Transverse colon (tissue), 4 donors: Measurements from ENCODE around the gene MEIKIN. TPM values are rescaled to one million over a fixed set of nuclear protein-coding genes. Genes with fewer than 3 reads are reported as not detected.

Experiments
- DNase-seq: peaks from one replicate; pipeline ENCODE4 v3.0.0-alpha.2; 2019
- H3K27ac ChIP-seq, 4 donors: fragments of 200-600 bp; sonication (generic); 2 replicates each; pipeline ENCODE4 v1.5.1; 2016 to 2018; ENCODE audit warnings: inconsistent platforms in 4 of 4
- H3K27me3 ChIP-seq: fragments of 200-600 bp; sonication (generic); 2 replicates; pipeline ENCODE4 v1.5.1; 2017; ENCODE audit warnings: inconsistent platforms
- H3K36me3 ChIP-seq, 4 donors: fragments of 200-600 bp; sonication (generic); 2 replicates each; pipeline ENCODE4 v1.5.1; 2017 to 2019; ENCODE audit warnings: inconsistent platforms in 4 of 4
- H3K4me1 ChIP-seq, 4 donors: fragments of 200-600 bp; sonication (generic); 2 replicates each; pipeline ENCODE4 v1.5.1; 2017 to 2020; ENCODE audit warnings: inconsistent platforms in 4 of 4
- H3K4me3 ChIP-seq, 4 donors: fragments of 200-600 bp; sonication (generic); 1 replicate in 1 of 4; 2 replicates in 3 of 4; pipeline versions ENCODE4 v1.5.1 to v1.6.1; 2017 to 2019; ENCODE audit warnings: inconsistent platforms in 4 of 4
- H3K9me3 ChIP-seq, 2 donors: fragments of 200-600 bp; sonication (generic); 2 replicates each; pipeline ENCODE4 v1.5.1; 2017 to 2019; ENCODE audit warnings: inconsistent platforms in 2 of 2
- EP300 ChIP-seq: sonication (generic); formaldehyde crosslinking; IDR thresholded peaks from one replicate; pipeline ENCODE4 v1.6.1; 2017; ENCODE audit warnings: antibody characterized with exemption, low read depth
- POLR2A ChIP-seq: fragments of 450-650 bp; IDR thresholded peaks from one replicate; pipeline ENCODE4 v1.6.1; 2016; ENCODE audit warnings: antibody characterized with exemption, mild to moderate bottlenecking, moderate library complexity
- POLR2AphosphoS5 ChIP-seq, 3 donors: sonication (generic); formaldehyde crosslinking; IDR thresholded peaks; one replicate each; pipeline ENCODE4 v1.6.1; 2016; ENCODE audit warnings: antibody characterized with exemption in 3 of 3
- WGBS, 2 donors: methylation state at CpG; one replicate each; pipeline ENCODE4 v1.1.5; 2018; ENCODE audit warnings: low coverage in 1 of 2; 5-methylcytosine and 5-hydroxymethylcytosine counted together
- in situ Hi-C, 4 donors: fragments of 200-750 bp; cut with MboI; loops; one replicate each; pipeline versions ENCODE4 v1.15.0 to v1.15.1; 2017; ENCODE audit warnings: low sequenced_read_pairs in 3 of 4, low pct_ligation_motif_present in 1 of 4, low pct_unique_long_range_greater_than_20kb in 1 of 4
- intact Hi-C: fragments of 100-400 bp; cut with DNase I; formaldehyde crosslinking; loops from one replicate; pipeline ENCODE4 v1.15.1; 2023; ENCODE audit warnings: low total_unique reads
- total RNA-seq, 4 donors: library from RNA; depleted of rRNA; stranded (reverse); fragments of >200 nt; gene quantifications; one replicate each; pipeline ENCODE4 v1.1.0, GENCODE V29; 2016
- TF ChIP-seq, protein P1 (sequence below), 5 experiments: fragments of 200-600 bp in 3 of 5; fragments of 450-650 bp in 2 of 5; sonication (generic) in 3 of 5; IDR thresholded peaks; 1 replicate in 2 of 5; 2 replicates in 3 of 5; pipeline ENCODE4 v1.5.1; 2016 to 2017; ENCODE audit warnings: antibody characterized with exemption in 5 of 5, inconsistent platforms in 3 of 5, mild to moderate bottlenecking in 2 of 5, moderate library complexity in 1 of 5

The MEIKIN gene
- total RNA-seq, 4 donors from 2014 or later, result not detected

DNA sequence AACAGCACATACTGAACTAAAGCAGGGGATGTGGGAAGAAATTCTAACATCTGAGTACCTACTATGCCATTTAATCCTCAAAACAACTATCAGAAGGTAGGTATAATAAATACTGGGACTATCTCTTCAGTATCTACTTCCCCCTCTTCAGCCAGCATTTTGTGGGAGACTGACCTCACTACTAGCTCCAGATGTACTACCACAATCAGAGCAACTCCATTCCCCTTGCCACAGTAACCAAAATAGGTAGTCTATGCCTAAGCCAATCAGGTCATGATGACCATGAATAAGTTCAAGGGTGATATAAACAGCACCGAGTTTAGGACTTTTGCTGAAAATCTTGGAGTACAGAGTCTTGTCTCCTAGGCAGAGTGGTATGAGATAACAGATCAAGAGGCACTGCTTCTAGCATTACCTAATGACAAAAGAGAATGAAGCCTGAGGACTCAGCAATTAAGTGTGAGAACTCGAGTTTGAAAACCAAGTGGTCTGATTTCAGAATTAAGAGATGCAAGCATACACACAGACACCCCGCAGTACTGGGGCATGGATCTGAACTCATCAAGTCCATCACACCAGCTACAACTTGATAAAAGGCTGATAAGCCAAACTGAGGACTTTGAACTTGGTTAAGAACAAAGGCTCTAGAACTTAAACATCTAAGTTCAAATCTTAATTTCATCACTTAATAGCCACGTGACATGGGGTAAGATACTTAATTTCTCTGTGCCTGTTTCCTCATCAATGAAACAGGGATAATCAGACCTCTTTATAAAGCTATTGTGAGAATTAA is 158.4 kb downstream of the MEIKIN start:
- Histone ChIP-seq H3K4me1 (peaks cover 0 to 39% (median 10%) of the 10 kb centered on the region in 4 donors), H3K36me3 (peaks cover 0 to 3% (median 0%) of the 10 kb centered on the region in 4 donors), H3K4me3 (no peak overlapping the region), H3K9me3 (no peaks in the 10 kb centered on the region), H3K27me3 (no peaks in the 10 kb centered on the region), H3K27ac (no peak overlapping the region)
- no peak for DNase-seq
- WGBS, 2 donors, result 66 to 67% methylated on average over 2 to 4 of the region's 4 CpGs
- intact Hi-C loops (no loop called here), in situ Hi-C loops (no loop called here)
- TF ChIP-seq POLR2A (no peak), EP300 (no peak)

DNA sequence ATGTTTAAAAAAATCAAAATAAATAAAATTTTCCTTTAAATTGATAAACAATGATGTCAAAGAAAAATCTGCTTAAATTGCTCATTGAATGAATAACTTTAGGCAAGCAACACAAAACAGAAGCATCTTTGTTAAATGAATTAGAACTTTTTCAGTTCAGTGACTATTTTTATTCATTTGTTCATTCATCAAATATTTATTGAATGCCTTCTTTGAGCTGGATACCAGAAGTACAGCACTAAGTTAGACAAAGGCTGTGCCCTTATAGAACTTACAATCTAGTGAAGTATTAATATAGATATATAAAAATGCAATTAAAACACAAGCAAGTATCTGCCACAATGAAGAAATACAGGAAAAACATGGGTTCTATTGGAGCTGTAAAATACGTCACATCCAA is 159.4 kb downstream of the MEIKIN start:
- intact Hi-C loops, result no loop called here
- WGBS, 2 donors, result 78 to 100% methylated on average over 1 of the region's 1 CpG
- DNase-seq, result no peak

DNA sequence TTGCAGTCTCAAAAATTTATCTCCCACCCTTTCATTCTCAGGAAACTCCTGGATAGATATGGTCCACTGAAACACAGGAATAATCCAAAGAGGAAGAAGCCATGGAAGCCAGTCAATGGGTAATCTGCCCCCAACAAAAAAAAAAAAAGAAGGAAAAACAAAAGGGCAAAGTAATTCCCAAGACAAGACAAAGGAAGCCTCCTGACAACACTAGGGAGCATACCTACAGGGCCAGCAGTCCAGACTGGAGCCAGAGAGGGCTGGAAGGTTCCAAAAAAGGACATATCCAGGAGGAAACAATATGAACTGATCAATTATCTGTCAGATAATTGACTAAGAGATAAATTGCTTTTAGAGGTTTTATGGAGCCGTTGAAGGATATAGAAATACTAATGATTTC is 161.6 kb downstream of the MEIKIN start:
- H3K4me3 ChIP-seq, result no peak overlapping the region
- DNase-seq, result no peak
- intact Hi-C loops, result no loop called here
- H3K27me3 ChIP-seq, result no peaks in the 10 kb centered on the region
- H3K4me1 ChIP-seq, result peaks cover 0 to 32% (median 5%) of the 10 kb centered on the region in 4 donors
- WGBS, 2 donors, result 97 to 100% methylated on average over 1 of the region's 1 CpG
- TF ChIP-seq EP300 (no peak), POLR2A (no peak), POLR2AphosphoS5 (IDR thresholded peaks at IDR 0.05) (no peak)
- TF ChIP-seq, protein P1, sequence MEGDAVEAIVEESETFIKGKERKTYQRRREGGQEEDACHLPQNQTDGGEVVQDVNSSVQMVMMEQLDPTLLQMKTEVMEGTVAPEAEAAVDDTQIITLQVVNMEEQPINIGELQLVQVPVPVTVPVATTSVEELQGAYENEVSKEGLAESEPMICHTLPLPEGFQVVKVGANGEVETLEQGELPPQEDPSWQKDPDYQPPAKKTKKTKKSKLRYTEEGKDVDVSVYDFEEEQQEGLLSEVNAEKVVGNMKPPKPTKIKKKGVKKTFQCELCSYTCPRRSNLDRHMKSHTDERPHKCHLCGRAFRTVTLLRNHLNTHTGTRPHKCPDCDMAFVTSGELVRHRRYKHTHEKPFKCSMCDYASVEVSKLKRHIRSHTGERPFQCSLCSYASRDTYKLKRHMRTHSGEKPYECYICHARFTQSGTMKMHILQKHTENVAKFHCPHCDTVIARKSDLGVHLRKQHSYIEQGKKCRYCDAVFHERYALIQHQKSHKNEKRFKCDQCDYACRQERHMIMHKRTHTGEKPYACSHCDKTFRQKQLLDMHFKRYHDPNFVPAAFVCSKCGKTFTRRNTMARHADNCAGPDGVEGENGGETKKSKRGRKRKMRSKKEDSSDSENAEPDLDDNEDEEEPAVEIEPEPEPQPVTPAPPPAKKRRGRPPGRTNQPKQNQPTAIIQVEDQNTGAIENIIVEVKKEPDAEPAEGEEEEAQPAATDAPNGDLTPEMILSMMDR (IDR thresholded peaks at IDR 0.05), result no peak
- H3K27ac ChIP-seq, result no peak overlapping the region
- peaks cover 0 to 6% (median 0%) of the 10 kb centered on the region in 4 donors for H3K36me3 ChIP-seq
- H3K9me3 ChIP-seq, result no peaks in the 10 kb centered on the region
- in situ Hi-C loops, result no loop called here

More for the DNA sequence above, 159.4 kb downstream of the MEIKIN start:
- H3K4me3 ChIP-seq, result no peak overlapping the region
- TF ChIP-seq POLR2AphosphoS5 (IDR thresholded peaks at IDR 0.05), result no peak
- no peak for TF ChIP-seq EP300
- TF ChIP-seq, protein P1 (IDR thresholded peaks at IDR 0.05), result no peak
- no peak for TF ChIP-seq POLR2A
- H3K4me1 ChIP-seq, result peaks cover 0 to 33% (median 10%) of the 10 kb centered on the region in 4 donors
- no peak overlapping the region for H3K27ac ChIP-seq
- no peaks in the 10 kb centered on the region for H3K27me3 ChIP-seq
- no peaks in the 10 kb centered on the region for H3K9me3 ChIP-seq
- peaks cover 0 to 6% (median 0%) of the 10 kb centered on the region in 4 donors for H3K36me3 ChIP-seq
- in situ Hi-C loops, result no loop called here

DNA sequence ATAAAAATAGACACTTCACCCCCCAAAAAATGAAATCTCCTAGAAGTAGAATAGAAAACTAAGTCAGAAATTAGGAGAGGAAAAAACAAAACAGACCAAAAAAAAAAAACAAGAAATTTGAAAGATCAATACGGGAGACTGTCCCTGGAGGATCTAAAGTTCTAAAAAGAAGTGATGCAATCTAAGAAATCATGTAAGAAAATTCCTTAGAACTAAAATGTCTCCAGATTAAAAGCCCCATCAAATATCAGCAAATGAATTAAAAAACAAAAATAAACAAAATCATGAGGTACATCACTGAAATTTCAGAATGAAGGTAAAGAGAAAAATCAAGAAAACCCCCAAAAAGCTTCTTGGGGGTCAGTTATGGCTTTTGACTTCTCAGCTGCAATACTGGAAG is 162.1 kb downstream of the MEIKIN start:
- peaks cover 0 to 32% (median 5%) of the 10 kb centered on the region in 4 donors for H3K4me1 ChIP-seq
- H3K36me3 ChIP-seq, result peaks cover 0 to 6% (median 0%) of the 10 kb centered on the region in 4 donors
- H3K9me3 ChIP-seq, result no peaks in the 10 kb centered on the region
- in situ Hi-C loops, result no loop called here
- H3K27ac ChIP-seq, result no peak overlapping the region
- no peaks in the 10 kb centered on the region for H3K27me3 ChIP-seq
- no peak overlapping the region for H3K4me3 ChIP-seq
- no peak for TF ChIP-seq EP300
- no peak for TF ChIP-seq POLR2A
- TF ChIP-seq, protein P1 (IDR thresholded peaks at IDR 0.05), result no peak
- no peak for TF ChIP-seq POLR2AphosphoS5 (IDR thresholded peaks at IDR 0.05)
- intact Hi-C loops, result no loop called here
- DNase-seq, result no peak
- WGBS, 2 donors, result 92 to 100% methylated on average over 1 of the region's 1 CpG
